Ascending aorta (tissue), 2 donors: ENCODE data around the gene SYPL1. TPM values are rescaled to one million over a fixed set of nuclear protein-coding genes. Genes with fewer than 3 reads are reported as not detected.

ENCODE experiments used
- DNase-seq, 2 donors: peaks; one replicate each; pipeline ENCODE4 v3.0.0-alpha.2; 2019; ENCODE audit warnings: low spot score in 2 of 2
- H3K27ac ChIP-seq, 2 donors: fragments of 200-600 bp; sonication (generic); one replicate each; pipeline ENCODE4 v1.5.1; 2016 to 2017; ENCODE audit warnings: mild to moderate bottlenecking in 1 of 2
- H3K27me3 ChIP-seq: fragments of 200-600 bp; sonication (generic); one replicate; pipeline ENCODE4 v1.5.1; 2017
- H3K36me3 ChIP-seq, 2 donors: fragments of 200-600 bp; sonication (generic); one replicate each; pipeline ENCODE4 v1.5.1; 2016
- H3K4me1 ChIP-seq, 2 donors: fragments of 200-600 bp; sonication (generic); one replicate each; pipeline ENCODE4 v1.5.1; 2016 to 2017; ENCODE audit warnings: mild to moderate bottlenecking in 1 of 2
- H3K4me3 ChIP-seq, 2 donors: fragments of 200-600 bp; sonication (generic); one replicate each; pipeline ENCODE4 v1.5.1; 2016 to 2017; ENCODE audit warnings: mild to moderate bottlenecking in 1 of 2
- H3K9me3 ChIP-seq, 2 donors: fragments of 200-600 bp; sonication (generic); one replicate each; pipeline ENCODE4 v1.5.1; 2016
- intact Hi-C: fragments of 100-400 bp; cut with DNase I; formaldehyde crosslinking; loops from one replicate; pipeline ENCODE4 v1.15.1; 2023
- total RNA-seq: library from RNA; depleted of rRNA; stranded (reverse); fragments of >200 nt; gene quantifications from one replicate; pipeline ENCODE4 v1.1.0, GENCODE V29; 2016
- TF ChIP-seq, protein P1 (sequence below), 3 experiments: fragments of 200-600 bp in 2 of 3; fragments of 450-650 bp in 1 of 3; sonication (generic) in 2 of 3; IDR thresholded peaks; one replicate each; pipeline ENCODE4 v1.5.1; 2016 to 2019; ENCODE audit warnings: antibody characterized with exemption in 3 of 3, mild to moderate bottlenecking in 1 of 3, moderate library complexity in 1 of 3

The SYPL1 gene
- total RNA-seq, 1 donor from 2014 or later, result 17.5 TPM

DNA sequence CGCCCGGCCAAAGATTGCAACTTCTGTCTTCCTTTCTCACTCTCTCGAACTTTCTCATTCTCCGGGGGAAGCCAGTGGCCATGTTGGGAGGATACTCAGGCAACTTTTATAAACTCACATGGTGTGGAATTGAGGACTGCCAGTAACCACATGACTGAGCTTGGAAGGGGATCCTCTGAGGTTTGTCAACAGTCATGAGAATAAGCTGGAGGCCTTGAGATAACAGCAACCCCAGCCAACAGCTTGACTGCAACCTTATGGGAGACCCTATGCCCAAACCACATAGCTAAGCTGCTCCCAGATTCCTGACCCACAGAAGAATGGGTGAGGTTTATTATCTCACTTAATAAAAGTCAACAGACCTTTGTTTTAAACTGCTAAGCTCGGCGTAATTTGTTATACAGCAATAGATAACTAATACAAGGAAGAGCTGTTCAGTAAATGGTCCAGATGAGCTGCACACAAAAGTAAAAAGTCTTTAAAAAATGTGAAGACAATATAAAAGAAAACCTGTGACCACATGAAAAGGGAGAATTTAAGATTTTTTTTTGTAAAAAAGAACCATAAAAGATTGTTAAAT is 9.6 kb downstream of the SYPL1 start:
- intact Hi-C loops, result no loop called here
- H3K4me1 ChIP-seq, result no peaks in the 10 kb centered on the region
- DNase-seq, result no peak

DNA sequence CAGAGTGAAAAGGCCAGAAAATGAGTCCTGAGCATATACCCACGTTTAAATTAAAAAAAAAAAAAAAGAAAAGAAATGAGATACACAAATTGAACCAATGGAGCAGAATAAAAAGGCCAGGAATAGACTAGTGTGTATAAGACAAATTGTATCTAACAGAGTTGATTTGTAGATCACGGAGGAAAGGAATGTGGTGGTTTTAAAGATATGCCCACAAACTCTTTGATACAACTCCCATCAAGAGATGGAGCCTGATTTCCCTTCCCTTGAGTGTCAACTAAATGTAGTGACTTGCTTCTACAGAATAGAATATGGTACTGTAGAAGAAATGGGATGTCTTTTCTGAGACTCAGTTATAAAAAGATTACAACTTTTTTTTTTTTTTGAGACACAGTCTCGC is 10.4 kb downstream of the SYPL1 start:
- Histone ChIP-seq H3K4me1 (no peaks in the 10 kb centered on the region), H3K9me3 (no peaks in the 10 kb centered on the region), H3K27ac (no peak overlapping the region), H3K4me3 (no peak overlapping the region), H3K27me3 (no peaks in the 10 kb centered on the region), H3K36me3 (peaks cover 4 to 14% of the 10 kb centered on the region in 2 donors)
- DNase-seq, result no peak
- TF ChIP-seq, protein P1, sequence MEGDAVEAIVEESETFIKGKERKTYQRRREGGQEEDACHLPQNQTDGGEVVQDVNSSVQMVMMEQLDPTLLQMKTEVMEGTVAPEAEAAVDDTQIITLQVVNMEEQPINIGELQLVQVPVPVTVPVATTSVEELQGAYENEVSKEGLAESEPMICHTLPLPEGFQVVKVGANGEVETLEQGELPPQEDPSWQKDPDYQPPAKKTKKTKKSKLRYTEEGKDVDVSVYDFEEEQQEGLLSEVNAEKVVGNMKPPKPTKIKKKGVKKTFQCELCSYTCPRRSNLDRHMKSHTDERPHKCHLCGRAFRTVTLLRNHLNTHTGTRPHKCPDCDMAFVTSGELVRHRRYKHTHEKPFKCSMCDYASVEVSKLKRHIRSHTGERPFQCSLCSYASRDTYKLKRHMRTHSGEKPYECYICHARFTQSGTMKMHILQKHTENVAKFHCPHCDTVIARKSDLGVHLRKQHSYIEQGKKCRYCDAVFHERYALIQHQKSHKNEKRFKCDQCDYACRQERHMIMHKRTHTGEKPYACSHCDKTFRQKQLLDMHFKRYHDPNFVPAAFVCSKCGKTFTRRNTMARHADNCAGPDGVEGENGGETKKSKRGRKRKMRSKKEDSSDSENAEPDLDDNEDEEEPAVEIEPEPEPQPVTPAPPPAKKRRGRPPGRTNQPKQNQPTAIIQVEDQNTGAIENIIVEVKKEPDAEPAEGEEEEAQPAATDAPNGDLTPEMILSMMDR (IDR thresholded peaks at IDR 0.05), result no peak
- intact Hi-C loops, result no loop called here

More for the DNA sequence above, 9.6 kb downstream of the SYPL1 start:
- TF ChIP-seq, protein P1 (IDR thresholded peaks at IDR 0.05), result no peak
- H3K27me3 ChIP-seq, result no peaks in the 10 kb centered on the region
- no peak overlapping the region for H3K4me3 ChIP-seq
- no peak overlapping the region for H3K27ac ChIP-seq
- no peaks in the 10 kb centered on the region for H3K9me3 ChIP-seq
- peaks cover 0 to 6% of the 10 kb centered on the region in 2 donors for H3K36me3 ChIP-seq

DNA sequence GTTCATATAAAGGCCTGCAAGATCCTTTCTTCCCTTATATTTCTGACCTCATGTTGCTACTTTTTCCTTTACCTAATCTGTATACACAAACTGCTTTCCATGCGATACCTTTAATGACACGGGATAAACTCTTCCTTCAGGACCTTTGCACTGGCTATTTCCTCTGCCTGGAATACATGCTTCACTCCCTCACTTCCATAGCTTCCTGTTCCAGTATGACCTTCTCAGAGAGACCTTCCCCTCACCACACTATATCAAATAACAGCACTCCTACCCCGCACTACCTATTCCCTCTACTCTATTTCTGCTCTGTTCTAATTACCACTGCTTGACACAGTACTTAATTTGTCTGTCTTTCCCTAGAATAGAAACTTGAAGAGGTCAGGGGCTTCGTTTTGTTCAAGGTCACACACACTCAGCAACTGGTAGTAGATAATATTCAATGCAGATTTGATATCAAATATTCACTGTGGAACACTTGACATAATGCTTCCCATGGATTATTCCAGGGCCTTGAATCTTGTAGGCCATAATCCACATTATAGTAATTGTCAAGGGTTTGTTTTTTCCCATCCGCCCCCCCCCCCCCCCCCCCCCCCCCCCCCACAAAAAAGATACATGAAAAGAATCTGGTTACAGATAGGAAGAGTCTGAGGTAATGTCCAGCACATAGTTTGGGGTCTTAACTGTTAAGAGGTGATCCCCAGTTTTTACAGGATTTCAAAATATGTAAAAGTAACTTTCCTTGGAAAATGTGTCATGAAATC is 11.1 kb downstream of the SYPL1 start:
- Histone ChIP-seq H3K27me3 (no peaks in the 10 kb centered on the region), H3K9me3 (no peaks in the 10 kb centered on the region), H3K36me3 (peaks cover 9 to 20% of the 10 kb centered on the region in 2 donors), H3K27ac (no peak overlapping the region), H3K4me3 (no peak overlapping the region), H3K4me1 (no peaks in the 10 kb centered on the region)
- intact Hi-C loops, result no loop called here
- no peak for DNase-seq
- TF ChIP-seq, protein P1 (IDR thresholded peaks at IDR 0.05), result no peak

DNA sequence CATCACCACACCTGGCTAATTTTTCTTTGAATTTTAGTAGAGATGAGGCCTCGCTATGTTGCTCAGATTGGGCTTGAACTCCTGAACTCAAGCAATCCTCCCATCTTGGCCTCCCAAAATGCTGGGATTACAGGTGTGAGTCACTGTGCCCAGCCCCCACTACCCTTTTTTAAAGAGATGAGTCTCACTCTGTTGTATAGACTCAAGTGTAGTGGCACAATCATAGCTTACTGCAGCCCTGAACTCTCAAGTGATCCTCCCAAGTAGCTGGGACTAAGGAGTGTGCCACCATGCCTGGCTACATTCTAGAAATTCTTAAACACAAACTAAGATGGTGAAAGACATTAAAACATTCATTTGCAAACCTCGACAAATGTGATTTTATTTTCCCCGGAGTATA is 12.6 kb downstream of the SYPL1 start:
- no peaks in the 10 kb centered on the region for H3K4me1 ChIP-seq
- no peak overlapping the region for H3K4me3 ChIP-seq
- no peak overlapping the region for H3K27ac ChIP-seq
- H3K36me3 ChIP-seq, result peaks cover 16 to 30% of the 10 kb centered on the region in 2 donors
- DNase-seq, result no peak
- no peaks in the 10 kb centered on the region for H3K27me3 ChIP-seq
- TF ChIP-seq, protein P1 (IDR thresholded peaks at IDR 0.05), result no peak
- H3K9me3 ChIP-seq, result no peaks in the 10 kb centered on the region
- intact Hi-C loops, result no loop called here

DNA sequence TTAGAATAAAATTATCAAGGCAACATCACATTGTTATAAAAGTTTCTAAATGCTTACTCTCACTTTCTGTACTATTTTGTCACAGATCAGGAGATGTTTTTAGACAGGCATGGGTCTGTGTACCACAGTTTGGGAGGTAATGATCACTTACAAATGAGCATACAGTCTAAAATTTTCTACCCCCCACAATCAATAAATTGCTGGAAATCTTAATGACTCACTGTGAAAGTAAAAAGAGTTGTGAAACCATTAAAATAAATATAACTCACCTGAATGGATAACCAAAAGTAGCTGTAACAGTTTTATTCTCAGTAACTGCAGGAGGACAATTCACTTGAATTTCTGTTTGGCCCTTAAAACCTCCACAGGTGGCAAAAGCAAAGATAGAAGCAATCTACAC is 13.2 kb downstream of the SYPL1 start:
- Histone ChIP-seq H3K27ac (no peak overlapping the region), H3K27me3 (no peaks in the 10 kb centered on the region), H3K36me3 (peaks cover 18 to 34% of the 10 kb centered on the region in 2 donors), H3K4me1 (no peaks in the 10 kb centered on the region), H3K4me3 (no peak overlapping the region), H3K9me3 (no peaks in the 10 kb centered on the region)
- TF ChIP-seq, protein P1 (IDR thresholded peaks at IDR 0.05), result no peak
- no peak for DNase-seq
- intact Hi-C loops, result no loop called here
